Inflammatory macrophage (primary cell): ENCODE measurements around the gene SPOPL.
"Not testable (repeated sequence)": the region's sequence is repeated elsewhere in the genome, so short reads cannot be mapped to it uniquely, and the experiment has no call there.

Experiments used
- DNase-seq, 2 donors: peaks; one replicate each; pipeline ENCODE4 v3.0.0-alpha.2; 2020 to 2022

The SPOPL gene

GRCh38 chr2:138523673-138524042 lies 22.1 kb downstream of the SPOPL start:
- not testable (repeated sequence) for DNase-seq

DNA sequence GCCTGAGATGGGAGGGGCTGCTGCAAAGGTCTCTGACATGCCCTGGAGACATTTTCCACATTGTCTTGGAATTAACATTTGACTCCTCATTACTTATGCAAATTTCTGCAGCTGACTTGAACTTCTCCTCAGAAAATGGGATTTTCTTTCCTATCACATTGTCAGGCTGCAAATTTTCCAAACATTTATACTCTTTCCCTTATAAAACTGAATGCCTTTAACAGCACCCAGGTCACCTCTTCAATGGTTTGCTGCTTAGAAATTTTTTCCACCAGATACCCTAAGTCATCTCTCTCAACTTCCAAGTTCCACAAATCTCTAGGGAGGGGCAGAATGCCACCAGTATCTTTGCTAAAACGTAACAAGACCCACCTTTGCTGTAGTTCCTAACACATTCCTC lies 22.8 kb downstream of the SPOPL start:
- DNase-seq, result not testable (repeated sequence)

DNA sequence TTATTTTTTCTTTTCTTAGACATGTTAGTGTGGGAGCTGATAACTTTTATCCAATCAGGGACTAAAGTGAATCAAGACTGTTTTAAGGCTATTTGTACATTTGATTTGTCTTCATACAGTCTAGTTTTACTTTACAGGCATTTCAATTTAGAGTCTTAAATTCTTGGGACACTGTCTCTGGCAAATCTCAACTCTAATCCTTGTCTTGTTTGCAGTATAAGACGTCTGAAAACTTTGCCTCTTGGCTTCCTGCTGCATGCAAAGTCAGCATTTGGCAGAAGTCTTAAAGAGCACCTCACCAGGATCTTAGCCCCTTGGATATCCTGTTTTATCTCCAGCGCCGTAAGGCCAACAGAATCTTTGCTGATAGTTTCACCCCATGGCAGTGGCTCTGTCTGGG lies 30.3 kb downstream of the SPOPL start:
- no peak for DNase-seq

DNA sequence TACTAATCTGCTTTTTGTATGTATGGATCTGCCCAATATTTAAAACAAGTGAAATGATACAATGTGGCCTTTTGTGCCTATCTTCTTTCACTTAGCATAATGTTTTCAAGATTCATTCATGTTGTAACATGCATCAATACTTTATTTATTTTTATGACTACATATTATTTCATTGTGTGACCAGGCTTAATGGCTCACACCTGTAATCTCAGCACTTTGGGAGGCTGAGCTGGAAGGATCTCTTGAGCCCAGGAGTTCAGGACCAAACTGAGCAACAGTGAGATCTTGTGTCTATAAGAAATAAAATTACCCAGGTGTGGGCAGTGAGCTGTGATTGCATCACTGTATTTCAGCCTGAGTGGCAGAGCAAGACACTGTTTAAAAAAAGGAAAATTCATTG lies 33.2 kb downstream of the SPOPL start:
- DNase-seq, result no peak

- no peak for DNase-seq
Observed at GRCh38 chr2:138536302-138536701, 34.7 kb downstream of the SPOPL start.

DNA sequence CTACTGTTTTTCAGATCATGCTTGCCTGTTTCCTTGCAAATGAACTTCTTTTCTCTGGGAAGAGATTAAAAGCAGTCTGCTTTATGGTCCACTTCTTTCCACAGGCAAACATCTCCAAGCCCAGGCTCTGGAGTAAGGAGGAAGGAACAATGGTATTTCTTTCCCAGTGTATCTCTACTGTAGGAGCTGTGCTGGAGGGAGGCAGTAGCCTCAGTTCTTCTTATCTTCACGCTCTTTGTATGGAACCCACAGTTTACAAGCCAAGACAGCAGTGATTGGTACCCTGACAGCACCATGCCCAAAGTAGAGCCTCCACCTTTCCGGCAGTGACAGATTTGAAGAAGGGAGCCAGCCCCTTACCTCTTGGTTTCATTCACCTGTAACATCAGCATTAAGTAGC lies 35.2 kb downstream of the SPOPL start:
- DNase-seq, result no peak

DNA sequence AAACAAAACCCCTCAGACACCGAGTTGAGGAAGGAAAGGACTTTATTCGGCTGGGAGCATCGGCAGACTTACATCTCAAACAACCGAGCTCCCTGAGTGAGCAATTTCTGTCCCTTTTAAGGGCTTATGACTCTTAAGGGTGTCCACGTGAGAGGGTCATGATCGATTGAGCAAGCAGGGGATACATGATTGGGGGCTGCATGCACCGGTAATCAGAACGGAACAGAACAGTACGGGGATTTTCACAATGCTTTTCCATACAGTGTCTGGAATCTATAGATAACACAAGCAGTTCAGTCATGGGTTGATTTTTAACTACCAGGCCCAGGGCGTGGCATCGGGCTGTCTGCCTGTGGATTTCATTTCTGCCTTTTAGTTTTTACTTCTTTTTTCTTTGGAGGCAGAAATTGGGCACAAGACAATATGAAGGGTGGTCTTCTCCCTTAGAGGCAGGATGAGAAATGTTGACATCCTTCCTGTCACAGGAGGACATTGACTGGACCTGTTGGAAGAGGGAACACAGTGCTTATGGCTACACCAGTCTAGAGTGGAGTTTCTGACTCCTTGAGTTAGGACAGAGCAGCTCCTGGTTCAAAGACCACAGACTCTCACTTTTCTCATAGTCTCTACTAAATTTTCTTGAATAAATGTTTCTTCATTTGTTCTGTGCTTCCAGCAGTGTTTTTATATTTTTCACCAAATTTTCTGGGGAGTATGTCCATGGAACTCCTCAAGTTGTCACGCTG lies 35.8 kb downstream of the SPOPL start:
- no peak for DNase-seq

GRCh38 chr2:138544206-138544605 lies 42.6 kb downstream of the SPOPL start:
- not testable (repeated sequence) for DNase-seq

GRCh38 chr2:138548796-138549195 lies 47.2 kb downstream of the SPOPL start:
- no peak for DNase-seq

DNA sequence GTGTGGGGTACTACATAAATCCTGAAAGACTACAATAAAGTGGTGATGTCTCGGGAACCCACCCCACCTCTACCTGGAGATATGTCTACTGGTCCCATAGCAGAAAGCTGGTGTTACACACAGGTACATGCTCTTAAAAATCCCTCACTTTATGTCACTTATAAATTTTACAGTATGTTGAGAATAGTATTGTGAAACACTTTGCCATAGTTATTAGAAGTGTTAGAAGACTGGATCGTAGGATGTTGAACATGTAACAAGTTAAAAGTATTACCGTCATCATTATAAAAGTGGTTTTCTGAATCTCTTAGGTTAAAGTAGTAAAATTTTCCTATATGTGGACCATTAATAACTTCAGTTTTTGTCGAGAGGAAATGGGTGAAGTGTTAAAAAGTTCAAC lies 48.6 kb downstream of the SPOPL start:
- no peak for DNase-seq

GRCh38 chr2:138550670-138551287 lies 49.2 kb downstream of the SPOPL start:
- no peak for DNase-seq

DNA sequence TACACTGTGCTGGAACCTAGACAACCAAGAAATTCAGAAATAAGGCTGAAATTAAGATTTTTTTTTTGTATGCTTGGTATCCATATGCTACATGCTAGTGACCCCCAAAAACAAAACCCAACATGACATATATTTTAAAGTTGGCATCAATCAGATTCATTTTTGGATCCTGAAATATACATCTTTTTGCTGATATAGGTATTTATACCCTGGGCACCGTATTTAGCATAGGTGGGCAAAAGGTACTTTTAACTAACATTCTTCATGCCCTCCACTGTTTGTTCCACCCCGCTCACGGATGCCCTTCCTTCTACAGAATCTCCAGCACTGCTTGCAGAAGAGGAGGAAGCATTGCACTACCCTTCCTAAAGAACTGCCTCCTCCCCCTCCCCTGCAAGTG lies 52.6 kb downstream of the SPOPL start:
- DNase-seq, result no peak

DNA sequence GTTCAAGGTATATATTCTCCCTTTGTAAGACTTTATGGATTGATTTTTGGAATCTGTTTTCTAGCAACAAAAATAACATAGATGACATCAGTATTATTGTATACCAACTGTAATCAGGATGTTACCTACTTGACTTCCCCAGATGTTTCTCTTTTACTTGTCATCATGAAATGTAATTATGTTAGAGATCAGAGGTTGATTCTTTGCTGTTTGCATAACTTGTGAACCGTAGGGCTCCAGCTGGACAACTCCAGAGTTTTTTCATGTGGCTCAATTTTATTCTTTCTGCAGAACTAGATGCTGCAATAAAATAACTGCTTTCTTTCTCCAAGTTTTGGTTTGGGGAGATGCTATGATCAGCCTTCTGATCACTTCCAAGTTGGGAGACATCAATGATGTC lies 58.1 kb downstream of the SPOPL start:
- no peak for DNase-seq

GRCh38 chr2:138564586-138565229 lies 63.1 kb downstream of the SPOPL start:
- DNase-seq, result no peak

DNA sequence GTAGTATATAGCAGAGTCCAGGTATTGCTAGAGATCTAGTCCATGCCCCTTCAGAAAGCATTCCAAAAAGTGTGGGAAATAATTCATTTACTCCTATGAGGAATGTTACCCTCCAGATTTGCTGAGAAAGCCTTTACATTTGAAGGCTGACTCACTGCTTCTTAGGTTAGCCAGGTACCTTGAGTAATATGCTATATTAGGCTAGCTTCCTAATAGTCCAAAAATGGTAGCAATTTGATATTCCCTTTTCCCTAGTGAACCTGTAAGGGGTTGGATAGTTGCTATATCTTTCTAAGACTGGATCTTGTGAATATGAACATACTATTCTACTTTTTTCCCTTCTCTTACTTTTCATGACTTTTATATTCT lies 63.6 kb downstream of the SPOPL start:
- no peak for DNase-seq

GRCh38 chr2:138572318-138572717 lies 70.7 kb downstream of the SPOPL start:
- DNase-seq, result no peak

DNA sequence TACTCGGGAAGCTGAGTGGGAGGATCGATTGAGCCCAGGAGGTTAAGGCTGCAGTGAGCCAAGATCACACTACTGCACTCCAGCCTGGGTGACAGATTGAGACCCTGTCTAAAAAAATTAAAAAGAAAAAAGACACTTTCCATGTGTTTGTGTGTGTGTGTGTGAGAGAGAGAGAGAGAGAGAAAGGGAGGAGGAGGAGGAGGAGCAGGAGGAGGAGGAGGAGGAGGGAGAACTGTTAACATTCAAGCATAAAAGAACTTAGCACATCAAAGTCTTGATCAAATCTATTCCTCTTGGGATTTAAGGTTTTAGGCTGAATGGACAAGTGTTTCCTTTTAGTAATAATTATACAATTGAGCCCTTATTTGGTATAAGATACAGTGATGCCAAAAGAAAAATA lies 75.5 kb downstream of the SPOPL start:
- DNase-seq, result no peak

DNA sequence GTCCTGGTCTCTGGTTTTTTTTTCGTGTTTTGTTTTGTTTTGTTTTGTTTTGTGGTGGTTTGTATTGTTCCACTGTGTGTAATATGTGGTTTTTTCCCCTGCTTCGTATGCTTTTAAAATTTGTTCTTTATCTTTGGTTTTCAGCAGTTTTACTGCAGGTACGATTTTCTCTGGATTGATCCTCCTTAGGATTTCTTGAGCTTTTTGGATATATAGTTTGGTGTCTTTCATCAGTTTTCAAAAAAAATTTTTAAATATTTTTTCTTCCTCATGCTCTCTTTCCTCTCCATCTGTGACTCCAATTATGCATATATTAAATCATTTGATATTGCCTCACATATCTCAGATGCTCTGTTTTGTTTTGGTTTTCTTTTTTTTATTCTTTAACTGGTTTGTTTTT lies 78.0 kb downstream of the SPOPL start:
- no peak for DNase-seq

- no peak for DNase-seq
Observed at GRCh38 chr2:138581909-138582308, 80.3 kb downstream of the SPOPL start.

- DNase-seq, result no peak
Observed at GRCh38 chr2:138589663-138590062, 88.1 kb downstream of the SPOPL start.

DNA sequence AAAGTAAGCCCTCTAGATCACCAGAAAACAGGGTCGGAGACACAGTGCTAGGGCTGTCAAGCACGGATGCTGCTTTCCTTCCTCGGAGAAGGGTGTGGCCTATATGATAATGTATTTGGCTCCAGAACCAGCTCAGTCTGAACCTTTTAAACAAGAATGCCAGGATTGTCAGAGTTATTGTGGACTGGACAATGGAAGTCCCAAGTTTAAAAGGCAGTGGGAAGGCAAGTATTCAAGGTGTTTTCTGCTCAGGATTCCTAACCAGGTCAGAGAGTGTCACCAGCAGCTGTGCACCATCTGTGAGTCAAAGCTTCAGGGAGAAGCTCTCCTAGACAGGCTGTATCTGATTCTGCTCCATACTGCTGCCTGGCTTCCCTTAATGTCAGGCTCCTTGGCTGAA lies 94.8 kb downstream of the SPOPL start:
- DNase-seq, result no peak

DNA sequence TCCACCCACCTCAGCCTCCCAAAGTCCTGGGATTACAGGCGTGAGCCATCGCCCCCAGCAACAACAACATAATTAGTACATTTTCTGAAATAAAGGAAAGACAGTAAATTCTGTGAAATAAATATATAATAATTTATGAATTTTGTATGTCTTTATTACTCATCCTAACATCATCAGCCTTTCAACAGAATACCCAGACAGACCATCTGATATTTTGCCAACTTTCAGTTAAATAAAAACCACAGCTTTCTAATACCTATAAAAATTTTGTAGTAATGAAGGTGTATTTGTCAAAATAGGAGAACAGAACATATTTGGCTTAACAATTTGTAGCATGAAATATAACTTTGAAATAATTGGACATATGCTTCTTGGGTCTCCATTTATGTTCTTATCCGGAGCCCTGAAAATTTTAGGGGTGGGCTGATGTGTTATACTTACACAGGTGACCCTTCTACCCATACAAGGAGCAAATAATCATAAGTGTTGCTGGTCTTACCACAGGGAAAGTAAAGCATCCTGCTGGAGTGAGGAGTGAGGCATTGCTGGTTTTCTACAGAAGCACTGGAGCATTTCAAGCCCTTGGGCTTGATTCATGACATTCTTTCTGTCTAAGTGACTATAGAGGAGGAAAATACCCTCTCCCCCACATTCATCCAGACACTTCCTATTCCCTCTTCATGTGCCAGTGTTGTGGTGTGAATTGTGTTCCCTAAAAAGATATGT lies 99.3 kb downstream of the SPOPL start:
- DNase-seq, result no peak

- DNase-seq, result no peak
Observed at GRCh38 chr2:138601458-138602165, 100.0 kb downstream of the SPOPL start.
